NCI-H82 (cell line): Measurements from ENCODE around the gene PPP1R37.
"Not testable (repeated sequence)": the region's sequence is repeated elsewhere in the genome, so short reads cannot be mapped to it uniquely, and the experiment has no call there.

Experiments
- DNase-seq: peaks from one replicate; lab custom pipeline; 2025; lab: John Stamatoyannopoulos, UW

The PPP1R37 gene

GRCh38 chr19:45115809-45116615, 23.0 kb downstream of the PPP1R37 start:
- DNase-seq: peak; percentile 86

GRCh38 chr19:45117167-45117594, 24.2 kb downstream of the PPP1R37 start:
- DNase-seq: peak; percentile 76

GRCh38 chr19:45117671-45118070, 24.7 kb downstream of the PPP1R37 start:
- DNase-seq: no peak

- DNase-seq: no peak
These were observed 25.1 kb downstream of the PPP1R37 start for GRCh38 chr19:45118106-45118505.

GRCh38 chr19:45118591-45119355, 25.8 kb downstream of the PPP1R37 start:
- not testable (repeated sequence) for DNase-seq

DNA sequence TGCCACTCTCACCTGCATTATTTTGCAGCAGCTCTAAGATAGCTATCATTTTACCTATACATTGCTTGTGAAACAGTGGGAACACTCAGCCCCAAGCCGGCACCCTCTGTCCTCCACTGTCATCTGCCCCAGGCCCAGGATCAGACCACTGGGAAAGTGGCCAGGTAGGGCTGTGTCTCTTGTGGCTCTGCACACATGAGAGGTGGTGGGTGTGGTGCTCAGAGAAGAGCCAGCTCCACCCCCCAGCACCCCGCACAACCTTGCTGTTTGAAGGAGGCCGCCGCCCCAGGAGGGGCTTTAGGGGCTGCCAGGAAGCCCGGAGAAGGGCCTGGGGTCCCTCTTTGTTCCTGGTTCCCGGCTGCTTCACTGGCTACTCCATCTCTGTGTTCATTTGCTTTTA, 26.6 kb downstream of the PPP1R37 start:
- DNase-seq: no peak

DNA sequence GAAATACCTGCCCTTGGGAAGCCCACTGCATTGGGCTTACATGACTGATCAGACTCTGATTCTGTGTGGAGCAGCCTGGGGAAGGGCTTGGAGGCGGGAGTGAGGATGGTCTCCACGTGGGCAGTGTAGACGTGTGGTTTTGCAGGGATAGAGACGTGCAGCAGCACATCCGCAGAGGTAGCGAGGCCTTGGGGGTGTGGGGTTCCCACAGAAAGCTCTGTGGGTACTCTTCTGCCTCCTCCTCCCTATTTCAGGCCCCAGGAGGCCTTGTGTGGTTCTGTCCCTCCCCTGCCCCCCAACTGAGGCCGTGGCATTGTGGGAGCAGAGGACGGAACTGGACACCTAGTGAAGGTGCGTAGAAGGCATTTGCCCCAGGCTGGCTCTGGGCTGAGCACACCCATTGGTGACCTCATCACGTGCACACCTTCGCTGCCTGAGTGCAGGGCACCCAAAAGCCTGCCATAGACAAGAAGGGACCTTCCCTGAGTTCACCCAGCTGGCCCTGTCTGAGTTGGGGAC, 28.9 kb downstream of the PPP1R37 start:
- DNase-seq: no peak

- DNase-seq: no peak
These were observed 29.9 kb downstream of the PPP1R37 start for GRCh38 chr19:45122832-45123231.

DNA sequence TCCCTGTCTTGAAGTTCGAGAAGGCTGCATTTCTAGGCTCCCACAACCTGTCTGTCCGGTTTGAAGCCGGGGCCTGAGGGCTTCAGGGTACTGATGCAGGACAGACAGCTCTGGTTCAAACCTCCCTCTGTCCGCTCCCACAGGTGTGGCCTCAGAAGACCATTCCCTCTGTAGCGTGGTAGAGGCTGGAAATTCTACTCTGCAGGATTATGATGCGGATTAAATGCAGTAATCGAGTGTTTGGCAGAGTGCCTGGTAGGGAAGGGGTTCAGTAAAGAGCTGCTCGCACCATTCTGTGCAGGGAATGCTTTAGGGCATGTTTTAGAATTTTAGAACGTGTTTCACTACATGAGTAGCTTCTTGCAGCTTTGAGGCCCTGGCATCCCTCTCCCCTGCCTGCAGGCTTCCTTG, 30.5 kb downstream of the PPP1R37 start:
- DNase-seq: peak; percentile 90

DNA sequence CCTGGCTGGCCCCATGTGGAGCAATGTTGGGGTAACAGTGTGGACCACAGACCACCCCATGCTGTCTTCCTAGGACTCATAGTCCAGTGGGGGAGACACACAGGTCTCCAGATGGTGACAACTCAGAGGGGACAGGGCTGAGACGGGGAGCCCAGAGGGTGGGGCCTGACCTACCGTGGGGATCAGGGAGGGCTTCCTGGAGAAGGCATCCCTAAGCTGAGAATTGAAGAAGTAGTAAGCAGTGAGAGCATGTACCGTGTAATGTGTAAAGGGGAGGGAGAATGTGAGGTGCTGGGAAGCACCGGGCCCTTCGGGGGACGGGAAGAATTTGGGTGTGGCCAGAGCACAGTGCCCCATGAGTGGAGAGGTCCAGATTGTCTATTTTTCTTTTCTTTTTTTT, 31.0 kb downstream of the PPP1R37 start:
- DNase-seq: no peak

- DNase-seq: no peak
These were observed 32.4 kb downstream of the PPP1R37 start for GRCh38 chr19:45125360-45125759.

DNA sequence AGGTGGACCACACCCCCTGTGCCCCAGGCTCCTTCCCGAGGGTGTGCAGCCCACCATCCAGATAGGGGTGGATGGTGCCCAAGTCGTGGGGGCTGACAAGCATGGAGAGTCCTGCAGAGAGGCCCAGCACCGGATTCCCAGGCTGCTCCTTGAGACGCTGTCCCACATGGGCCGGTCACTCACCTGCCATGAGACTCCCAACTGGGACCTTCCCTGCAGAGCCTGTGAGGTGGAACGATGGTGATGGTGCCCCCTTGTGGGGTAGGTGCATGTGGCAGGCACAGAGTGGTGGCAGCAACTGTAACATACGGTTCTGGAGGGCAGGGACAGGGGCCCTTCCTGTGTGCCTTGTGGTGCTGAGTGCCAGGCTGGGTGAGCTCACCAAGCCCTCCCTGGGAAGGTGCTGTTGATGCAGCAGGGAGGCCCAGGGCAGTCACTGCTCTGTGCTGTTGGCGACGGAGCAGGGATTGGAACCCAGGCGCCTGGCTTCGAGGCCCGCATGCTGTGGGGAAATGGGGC, 33.1 kb downstream of the PPP1R37 start:
- DNase-seq: peak; percentile 72

DNA sequence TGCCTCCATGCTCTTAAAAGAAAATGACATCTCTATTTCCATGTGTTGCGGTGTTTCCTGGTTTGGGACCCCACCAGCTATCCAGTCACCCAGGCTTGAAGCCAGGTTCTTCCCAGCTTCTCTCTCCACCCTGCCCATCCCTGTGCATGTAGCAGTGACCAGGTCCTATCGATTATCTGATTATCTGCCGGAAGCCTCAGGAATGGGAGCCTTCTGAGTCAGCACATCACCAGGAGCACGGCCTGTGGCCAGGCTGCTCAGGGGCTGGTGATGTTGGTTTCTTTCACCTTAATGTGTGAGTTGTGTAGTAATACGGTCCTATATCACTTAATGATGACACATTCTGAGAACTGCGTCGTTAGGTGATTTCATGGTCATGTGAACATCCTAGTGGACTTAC, 33.7 kb downstream of the PPP1R37 start:
- DNase-seq: no peak

DNA sequence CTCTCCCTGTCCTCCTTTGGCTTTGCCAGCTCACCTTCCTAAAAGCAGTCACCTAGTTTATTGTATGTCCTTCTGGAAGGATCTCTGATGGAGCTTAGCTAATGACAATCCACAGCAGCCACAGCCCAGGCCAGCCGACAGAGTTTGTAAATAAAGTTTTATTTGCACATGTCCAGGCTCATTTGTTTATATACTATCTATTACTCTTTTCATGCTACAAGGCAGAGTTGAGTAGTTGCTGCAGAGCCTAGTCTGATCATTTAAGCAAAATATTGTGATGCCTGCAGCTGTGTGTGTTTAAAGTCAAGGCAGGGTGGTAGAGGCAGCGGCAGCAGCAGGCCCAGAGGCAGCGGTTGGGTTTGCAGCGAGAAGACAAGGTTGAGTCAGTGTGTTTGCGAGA, 35.2 kb downstream of the PPP1R37 start:
- DNase-seq: no peak

DNA sequence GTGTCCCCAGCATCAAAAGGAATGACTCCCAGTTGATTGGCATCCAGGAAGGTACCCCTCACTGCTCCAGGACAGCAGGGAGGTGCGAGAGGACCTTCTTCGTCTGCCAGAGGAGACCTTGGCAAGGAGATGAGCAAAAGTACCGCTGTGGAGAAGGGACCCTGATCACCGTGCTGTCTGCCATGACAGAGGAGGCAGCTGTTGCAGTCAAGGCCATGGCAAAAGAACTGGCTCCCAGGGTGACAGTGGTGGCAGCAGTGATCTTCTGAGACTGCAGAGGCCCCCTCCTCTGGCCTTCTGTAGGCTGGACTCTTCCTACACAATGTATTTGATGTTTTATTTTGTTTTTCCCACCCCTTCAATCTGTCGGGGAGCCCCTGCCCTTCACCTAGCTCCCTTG, 35.8 kb downstream of the PPP1R37 start:
- DNase-seq: no peak

GRCh38 chr19:45130236-45130635, 37.3 kb downstream of the PPP1R37 start:
- no peak for DNase-seq

GRCh38 chr19:45130888-45131615, 38.1 kb downstream of the PPP1R37 start:
- DNase-seq: peak; percentile 60

DNA sequence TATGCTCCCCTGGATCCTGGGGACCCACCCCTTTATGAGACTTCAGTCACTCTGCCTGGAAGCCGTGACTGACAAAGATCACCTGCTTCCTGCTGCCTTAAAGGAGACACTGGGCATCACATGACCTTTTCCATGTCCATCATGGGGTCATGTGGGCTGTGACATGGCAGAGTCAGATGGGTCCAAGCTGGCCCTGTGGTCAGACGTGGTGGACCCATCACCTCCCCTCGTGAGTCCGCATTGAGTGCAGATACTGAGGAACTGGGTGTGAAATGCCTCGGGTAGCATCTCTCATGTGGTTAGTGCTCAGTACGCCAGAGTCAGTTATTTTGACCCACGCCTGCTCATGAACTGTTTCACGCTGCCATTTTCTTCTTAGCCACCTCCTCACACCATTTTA, 40.7 kb downstream of the PPP1R37 start:
- DNase-seq: no peak

DNA sequence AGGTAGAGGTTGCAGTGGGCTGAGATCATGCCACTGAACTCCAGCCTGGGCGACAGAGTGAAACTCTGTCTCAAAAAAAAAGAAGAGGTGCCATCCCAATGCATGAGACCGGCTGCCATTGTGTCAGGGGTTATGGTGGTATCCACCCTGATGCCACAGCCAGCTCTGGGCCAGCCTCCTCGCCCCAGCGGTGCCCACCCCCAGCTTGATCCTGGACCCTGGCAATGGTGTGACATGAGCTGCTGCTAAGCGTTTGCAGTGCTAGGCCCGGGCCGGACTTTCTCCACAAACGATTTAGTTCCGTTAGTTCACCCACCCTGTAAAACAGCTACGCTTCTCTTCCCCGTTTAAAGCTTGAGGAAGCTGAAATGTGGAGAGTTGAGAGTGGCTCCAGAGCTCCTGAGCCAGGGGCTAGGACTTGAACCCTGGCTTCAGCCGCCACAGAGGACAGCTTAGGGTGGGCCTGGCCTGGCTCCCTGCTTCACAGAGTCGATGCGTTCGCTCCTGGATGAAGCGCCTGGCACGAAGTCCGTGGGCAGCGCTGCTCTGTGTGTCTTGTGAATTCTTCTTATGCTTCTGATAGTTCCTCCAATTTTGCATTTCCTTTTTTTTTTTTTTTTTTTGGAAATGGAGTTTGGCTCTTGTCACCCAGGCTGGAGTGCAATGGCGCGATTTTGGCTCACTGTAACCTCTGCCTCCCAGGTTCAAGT, 42.4 kb downstream of the PPP1R37 start:
- DNase-seq: no peak

DNA sequence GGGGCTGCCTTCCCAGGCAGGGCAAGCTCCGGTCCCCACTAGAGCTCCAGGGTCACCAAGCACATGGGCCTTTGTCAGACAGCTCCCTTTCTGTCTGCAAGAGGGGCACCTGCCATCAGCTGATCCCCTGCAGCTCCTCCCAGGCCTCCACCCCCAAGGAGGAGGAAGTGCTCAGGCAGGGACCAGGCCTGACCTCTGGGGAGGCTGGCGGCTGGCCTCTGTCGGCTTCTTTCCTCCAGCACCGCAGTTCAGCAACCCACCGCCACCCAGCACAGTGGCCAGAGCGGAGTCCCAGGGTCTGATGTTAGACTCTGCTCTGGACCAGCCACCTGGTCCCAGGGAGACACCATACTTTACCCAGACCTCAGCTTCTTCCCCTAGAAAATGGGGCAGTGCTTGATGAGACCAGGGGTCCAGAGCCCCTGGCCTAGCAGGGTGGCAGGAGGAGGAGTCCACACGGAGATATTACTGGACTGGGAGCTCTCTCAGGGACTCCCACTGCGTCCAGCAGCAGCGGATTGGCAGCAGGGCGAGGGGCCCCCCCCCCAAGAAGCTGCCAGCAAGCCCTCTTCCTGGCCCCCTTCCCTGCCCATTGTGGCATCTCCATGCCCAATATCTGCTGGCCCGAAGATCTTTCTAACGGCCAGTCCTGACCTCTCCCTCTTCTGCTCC, 43.7 kb downstream of the PPP1R37 start:
- no peak for DNase-seq

GRCh38 chr19:45137179-45137761, 44.3 kb downstream of the PPP1R37 start:
- no peak for DNase-seq
